HG02885 (cell line): Measurements from ENCODE around the gene SNX18.
"Not testable (repeated sequence)": the region's sequence is repeated elsewhere in the genome, so short reads cannot be mapped to it uniquely, and the experiment has no call there.

Experiments used
- ATAC-seq: cut with Tn5 transposase; IDR thresholded peaks from one replicate; pipeline ENCODE4 v1.9.1; 2021; ENCODE audit warnings: mild to moderate bottlenecking; ENCODE audit not compliant: unreplicated experiment, poor library complexity

SNX18 gene

GRCh38 chr5:54518818-54519508, 1.4 kb downstream of the SNX18 start:
- ATAC-seq: no peak

GRCh38 chr5:54519509-54519876, 1.9 kb downstream of the SNX18 start:
- no peak for ATAC-seq

DNA sequence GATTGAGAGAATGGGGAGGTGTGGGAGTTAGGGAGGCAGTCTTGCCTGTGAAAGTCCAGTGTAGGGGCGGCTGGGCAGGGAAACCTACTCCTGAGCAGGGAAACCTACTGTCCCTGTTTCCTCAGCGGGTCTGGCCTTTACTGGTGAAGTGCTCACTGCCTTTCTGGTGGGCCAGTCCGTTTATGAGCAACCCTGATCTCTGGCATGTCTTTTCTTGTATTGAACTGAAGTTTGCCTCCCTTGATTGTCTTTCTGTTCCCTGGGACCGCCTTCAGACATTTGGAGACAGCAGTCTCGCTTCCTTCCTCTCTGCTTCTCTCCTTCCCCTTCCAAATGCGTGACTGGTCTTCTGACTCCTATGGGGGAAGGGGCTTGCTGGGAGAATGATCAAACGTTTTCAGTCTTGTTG, 2.9 kb downstream of the SNX18 start:
- ATAC-seq: no peak

DNA sequence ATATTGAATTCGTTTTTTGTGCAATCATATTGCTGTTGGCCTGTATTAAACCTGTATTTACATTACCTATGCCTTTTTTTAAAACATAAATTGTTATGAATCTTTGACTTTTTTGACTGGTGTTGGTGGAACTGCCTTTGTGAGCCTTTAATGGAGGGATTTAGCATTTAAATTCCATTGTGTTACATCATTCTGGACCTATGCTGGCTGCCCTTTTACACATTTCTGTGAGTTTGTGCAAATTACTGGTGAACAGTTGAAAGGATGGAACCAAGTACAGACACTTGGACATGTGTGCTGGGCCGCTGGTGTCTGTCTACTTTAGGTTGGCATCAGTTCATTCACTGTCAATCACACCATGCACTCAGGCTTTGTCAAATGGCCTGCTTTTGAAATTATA, 3.4 kb downstream of the SNX18 start:
- ATAC-seq: no peak

DNA sequence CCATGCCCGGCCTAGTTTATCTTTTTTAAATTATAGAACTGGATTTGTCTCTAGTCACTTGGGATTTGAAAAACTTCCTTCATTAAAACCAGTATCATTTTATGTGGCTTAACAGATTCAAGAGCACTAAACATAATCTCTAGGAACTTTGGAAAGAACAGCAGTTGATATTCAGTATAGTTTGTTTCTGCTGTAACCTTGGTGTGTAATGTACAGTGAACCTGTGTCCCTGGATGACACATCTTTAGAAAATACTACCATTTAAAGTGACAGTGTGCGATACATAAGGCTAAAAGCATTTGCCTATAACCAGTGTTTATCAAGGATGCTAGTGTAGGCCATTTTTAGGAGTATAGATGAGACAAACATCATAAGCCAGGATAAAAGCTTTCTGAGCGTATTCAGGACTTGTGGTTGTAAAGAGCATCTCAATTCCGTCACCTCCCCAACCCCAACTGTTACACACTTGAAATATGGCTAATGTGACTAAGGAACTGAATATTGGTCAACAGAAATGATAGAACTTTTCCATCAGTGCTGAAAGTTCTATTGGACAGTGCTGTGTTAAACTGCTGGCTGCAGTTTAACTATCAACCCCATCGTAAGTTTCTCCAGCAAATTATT, 4.4 kb downstream of the SNX18 start:
- no peak for ATAC-seq

DNA sequence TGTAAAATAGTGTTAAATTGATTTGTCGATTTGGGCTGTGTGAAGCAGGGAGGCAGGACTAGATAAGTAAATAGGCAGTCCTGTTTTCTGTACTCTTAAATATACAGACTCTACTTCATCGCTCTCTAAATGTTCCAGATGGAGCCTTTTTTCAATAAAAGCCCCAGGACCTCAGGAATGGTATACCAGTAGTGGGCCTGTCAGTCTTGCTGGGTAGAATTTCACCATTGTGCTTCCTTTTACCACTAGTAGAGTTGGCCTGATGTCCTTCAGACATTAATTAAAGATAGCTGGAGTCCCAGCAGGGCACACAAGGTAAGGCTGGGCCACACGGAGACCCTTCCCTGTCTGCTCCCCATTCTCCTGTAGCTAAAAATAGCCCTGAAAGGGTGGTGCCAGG, 6.0 kb downstream of the SNX18 start:
- no peak for ATAC-seq

- no peak for ATAC-seq
Observed at GRCh38 chr5:54524082-54524481, 6.5 kb downstream of the SNX18 start.

DNA sequence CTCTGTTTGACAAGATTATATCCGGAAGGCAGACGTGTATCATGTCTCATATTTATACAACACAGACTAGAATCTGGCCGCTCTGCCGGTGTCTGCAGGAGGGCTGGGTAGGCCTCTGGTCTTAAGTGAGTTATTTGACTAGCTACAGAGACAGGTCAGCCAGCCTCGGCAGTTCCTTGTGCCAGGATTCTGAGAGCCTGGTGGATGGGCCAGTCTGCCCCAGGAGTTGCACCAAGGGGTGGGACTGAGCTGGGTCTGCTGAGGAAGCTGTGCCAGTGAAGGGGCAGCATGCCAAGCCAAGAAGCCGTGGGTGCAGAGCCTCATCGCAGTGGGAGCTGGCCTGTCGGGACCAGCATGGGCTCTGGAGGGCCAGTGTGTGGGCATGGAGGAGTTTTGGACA, 7.1 kb downstream of the SNX18 start:
- no peak for ATAC-seq

DNA sequence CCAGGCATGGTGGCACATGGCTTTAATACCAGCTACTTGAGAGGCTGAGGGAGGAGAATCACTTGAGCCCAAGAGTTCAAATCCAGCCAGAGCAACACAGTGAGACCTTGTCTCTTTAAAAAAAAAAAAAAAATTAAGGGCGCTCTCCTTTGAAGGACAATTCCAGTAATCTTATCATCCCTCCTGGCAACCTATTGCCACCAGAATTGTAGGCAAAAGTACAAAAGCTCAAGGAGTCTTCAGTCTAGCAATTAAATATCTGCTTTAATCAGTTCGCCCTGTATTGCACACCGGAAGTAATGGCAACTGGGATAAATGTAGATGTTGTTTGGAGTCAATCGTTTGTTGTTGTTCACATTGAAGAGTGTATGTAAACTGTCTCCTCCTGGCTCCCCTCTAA, 7.7 kb downstream of the SNX18 start:
- ATAC-seq: no peak

DNA sequence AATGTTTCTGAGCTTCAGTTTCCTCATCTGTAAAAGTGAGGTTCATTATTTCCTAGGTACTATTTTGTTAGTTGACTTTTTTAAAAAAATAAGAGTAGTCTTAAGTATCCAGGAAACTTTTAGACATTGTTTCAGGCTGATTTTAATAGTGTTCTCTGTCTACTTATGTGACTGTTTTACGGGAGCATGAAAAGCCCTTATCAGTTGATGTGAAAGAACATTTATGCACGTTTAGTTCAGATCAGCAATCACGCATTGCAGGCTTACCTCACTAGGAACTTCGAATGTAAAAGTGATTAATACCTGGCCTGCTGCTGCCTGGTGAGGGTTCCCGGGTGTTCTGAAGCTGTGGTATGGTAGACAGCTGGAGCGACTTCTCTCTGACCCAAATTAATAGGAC, 8.1 kb downstream of the SNX18 start:
- ATAC-seq: no peak

GRCh38 chr5:54526604-54527288, 9.2 kb downstream of the SNX18 start:
- no peak for ATAC-seq

DNA sequence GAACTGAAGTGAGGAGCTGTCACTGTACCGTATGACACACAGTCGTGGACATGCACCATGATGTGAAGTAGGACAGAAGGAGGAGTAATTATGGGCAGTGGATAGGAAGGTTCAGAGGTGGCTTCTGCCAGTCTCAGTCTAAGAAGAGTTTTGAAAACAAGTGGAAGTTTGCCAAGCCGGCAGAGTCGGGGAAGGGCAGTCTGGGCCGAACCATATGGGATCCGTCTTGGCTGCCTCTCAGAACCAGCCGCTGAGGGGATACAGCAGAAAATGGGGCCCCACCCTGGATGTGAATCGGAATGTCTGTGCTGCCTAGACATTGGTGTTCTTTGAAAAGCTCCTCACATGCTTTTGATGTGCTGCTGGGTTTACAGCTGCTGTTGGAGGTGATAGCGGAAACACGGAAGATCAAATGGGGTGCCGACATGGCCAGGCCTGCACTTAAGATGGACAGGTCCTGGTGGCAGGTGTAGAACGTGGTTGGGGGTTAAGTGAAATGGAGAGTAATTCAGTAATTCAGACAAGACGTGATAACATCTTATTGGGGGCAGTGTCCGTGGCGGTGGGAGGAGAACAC, 11.2 kb downstream of the SNX18 start:
- ATAC-seq: no peak

GRCh38 chr5:54529565-54529964, 12.0 kb downstream of the SNX18 start:
- ATAC-seq: no peak

DNA sequence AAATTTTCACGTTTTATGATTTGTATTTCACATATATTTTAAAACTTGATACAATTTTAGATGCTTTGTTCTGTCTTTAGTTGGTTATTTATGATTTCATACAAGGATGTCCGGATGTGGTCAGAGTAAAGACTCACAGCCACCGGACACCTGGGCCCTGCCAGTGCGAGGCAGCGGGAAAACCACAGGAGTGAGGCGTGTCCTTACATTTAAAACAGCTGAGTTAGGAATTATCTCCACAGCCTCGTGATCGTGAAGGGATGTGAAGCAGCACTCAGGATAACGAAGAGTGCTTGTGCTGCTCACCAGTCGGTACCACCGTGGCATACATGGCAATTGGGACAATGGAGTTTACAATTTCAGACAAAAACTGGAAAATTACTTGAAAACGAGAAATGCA, 14.0 kb downstream of the SNX18 start:
- no peak for ATAC-seq

DNA sequence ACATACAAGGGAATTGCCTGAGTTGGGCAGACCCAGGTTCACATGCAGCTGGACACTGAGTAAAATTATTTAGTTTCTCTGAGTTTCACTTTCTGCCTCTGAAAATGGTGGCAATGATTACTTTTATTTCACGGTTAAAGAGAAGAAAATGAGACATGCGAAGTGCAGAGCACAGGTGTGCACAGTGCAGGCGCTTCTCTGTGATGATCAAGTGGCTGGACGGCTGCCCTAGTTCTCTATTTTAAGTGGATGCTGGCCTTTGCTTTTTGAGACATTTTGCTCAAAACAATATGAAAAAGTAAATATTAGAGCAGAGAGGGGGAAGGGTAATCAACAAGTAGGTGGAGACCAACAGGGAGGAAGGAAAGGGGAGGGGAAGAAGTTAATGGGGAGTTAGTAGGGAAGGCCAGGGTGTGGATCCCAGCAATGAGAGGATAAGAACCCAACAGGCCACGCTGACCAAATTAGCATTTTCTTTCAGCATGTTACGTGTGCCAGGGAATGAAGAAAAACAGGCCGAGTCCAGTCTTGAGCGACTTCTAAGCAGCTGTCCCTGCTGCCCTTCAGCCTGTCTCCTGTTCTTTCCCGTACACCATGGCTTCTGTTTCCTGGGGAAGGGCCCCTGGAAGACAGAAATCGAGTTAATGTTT, 16.1 kb downstream of the SNX18 start:
- ATAC-seq: no peak

GRCh38 chr5:54534191-54535004, 16.8 kb downstream of the SNX18 start:
- no peak for ATAC-seq

- no peak for ATAC-seq
Observed at GRCh38 chr5:54535149-54535844, 17.7 kb downstream of the SNX18 start.

- not testable (repeated sequence) for ATAC-seq
Observed at GRCh38 chr5:54536375-54536774, 18.8 kb downstream of the SNX18 start.

GRCh38 chr5:54536861-54537260, 19.3 kb downstream of the SNX18 start:
- ATAC-seq: not testable (repeated sequence)

DNA sequence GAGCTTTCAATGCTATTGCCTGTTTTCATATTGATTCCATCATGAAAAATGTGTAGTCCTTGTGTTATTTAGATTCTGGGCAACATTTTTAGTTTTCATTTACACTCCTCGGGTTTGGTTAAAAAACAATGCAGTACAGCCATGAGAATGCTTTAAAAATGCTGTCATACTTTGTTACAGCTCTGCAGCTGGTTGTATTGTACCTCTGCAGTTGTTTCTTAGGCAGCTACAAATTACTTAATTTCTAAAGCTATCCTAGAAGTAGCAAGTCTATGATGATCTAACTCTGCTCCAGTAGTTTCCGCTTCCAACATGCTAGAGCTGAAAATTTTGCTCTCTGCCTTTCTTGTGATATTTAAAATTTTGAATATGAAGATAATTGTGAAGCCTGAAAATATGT, 20.2 kb downstream of the SNX18 start:
- no peak for ATAC-seq
